Activated CD8-positive, alpha-beta T cell treated with anti-CD3 and anti-CD28 coated beads for 36 hours (primary cell): ENCODE results near the gene KEAP1. TPM values are rescaled to one million over a fixed set of nuclear protein-coding genes. Genes with fewer than 3 reads are reported as not detected.

Source experiments
- ATAC-seq: fragments of 200-7000 bp; cut with Tn5 transposase; one replicate; pipeline ENCODE4 v1.10.0; 2021; ENCODE audit warnings: mild to moderate bottlenecking, moderate library complexity
- CTCF ChIA-PET: fragments of 350-600 bp; sonication (Branson Sonifier 250); formaldehyde crosslinking; loops from one replicate; lab custom pipeline; 2021; ENCODE audit warnings: antibody characterized with exemption; lab: Charles Lee
- POLR2A ChIA-PET: fragments of 350-600 bp; sonication (Branson Sonifier 250); formaldehyde crosslinking; loops from one replicate; lab custom pipeline; 2021; ENCODE audit warnings: antibody characterized with exemption; lab: Charles Lee
- DNase-seq: peaks from one replicate; pipeline ENCODE4 v3.0.0-alpha.2; 2020
- H3K27ac Mint-ChIP-seq: one replicate; pipeline ENCODE4 v1.8.0; 2021; ENCODE audit warnings: mild to moderate bottlenecking, mixed read lengths
- H3K27me3 Mint-ChIP-seq: one replicate; pipeline ENCODE4 v1.8.0; 2021; ENCODE audit warnings: mixed read lengths
- H3K36me3 Mint-ChIP-seq: one replicate; pipeline ENCODE4 v1.8.0; 2021; ENCODE audit warnings: low read depth, mixed read lengths
- H3K4me1 Mint-ChIP-seq: one replicate; pipeline ENCODE4 v1.8.0; 2021; ENCODE audit warnings: low read depth, mixed read lengths
- H3K4me3 Mint-ChIP-seq: one replicate; pipeline ENCODE4 v1.8.0; 2021; ENCODE audit warnings: mild to moderate bottlenecking, moderate library complexity, mixed read lengths
- H3K9me3 Mint-ChIP-seq: one replicate; pipeline ENCODE4 v1.8.0; 2021; ENCODE audit warnings: mixed read lengths
- CTCF ChIP-seq: fragments of 200-600 bp; IDR thresholded peaks from one replicate; pipeline ENCODE4 v1.8.0; 2022; ENCODE audit warnings: antibody characterized with exemption, mild to moderate bottlenecking
- intact Hi-C: fragments of 100-400 bp; cut with micrococcal nuclease; formaldehyde crosslinking; loops from one replicate; pipeline ENCODE4 v1.10.0; 2022
- total RNA-seq, 2 experiments: library from RNA; stranded (reverse); gene quantifications; one replicate each; pipeline ENCODE4 v1.2.3, GENCODE V29; 2021

The KEAP1 gene
- total RNA-seq, 2 experiments from 2014 or later = 44.7 to 55.0 TPM

DNA sequence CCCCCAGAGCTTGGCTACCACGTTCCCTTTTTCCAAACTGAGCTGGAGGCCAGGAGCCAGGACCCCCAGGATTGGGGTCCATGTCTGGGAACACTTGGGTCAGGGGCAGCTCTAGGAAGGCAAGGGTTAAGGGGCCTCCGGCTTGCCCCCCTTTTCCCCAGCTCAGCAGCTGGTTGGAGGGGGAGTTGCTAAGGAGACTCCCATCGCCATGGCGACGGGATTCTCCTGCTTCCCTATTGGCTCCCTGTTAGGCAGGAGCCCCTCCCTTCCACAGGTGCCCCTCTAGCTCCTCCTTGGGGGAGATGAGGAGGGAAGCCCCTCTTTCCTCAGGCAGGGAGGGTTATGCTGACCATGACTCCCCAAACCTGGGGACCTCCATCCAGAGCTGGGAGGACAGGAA lies 48.9 kb downstream of the KEAP1 start:
- no peaks in the 10 kb centered on the region for H3K9me3 Mint-ChIP-seq
- intact Hi-C loops = no loop called here
- ChIA-PET POLR2A (no interaction called here), CTCF (interaction anchor here (0.8 to 2.0 kb wide), 5 partner anchors 11 to 127 kb away, joined by 3 to 9 read pairs (median 3); no protein-coding TSS in a partner anchor)
- ATAC-seq (no peak), DNase-seq (no peak)
- no peak overlapping the region for H3K4me3 Mint-ChIP-seq
- peaks cover 4% of the 10 kb centered on the region for H3K36me3 Mint-ChIP-seq
- no peak for TF ChIP-seq CTCF
- H3K27me3 Mint-ChIP-seq = no peaks in the 10 kb centered on the region
- H3K4me1 Mint-ChIP-seq = peaks cover 6% of the 10 kb centered on the region
- no peak overlapping the region for H3K27ac Mint-ChIP-seq

GRCh38 chr19:10453852-10454251 lies 49.3 kb downstream of the KEAP1 start:
- Mint-ChIP-seq H3K27me3 (no peaks in the 10 kb centered on the region), H3K4me1 (peaks cover 6% of the 10 kb centered on the region), H3K36me3 (peaks cover 6% of the 10 kb centered on the region), H3K27ac (no peak overlapping the region), H3K4me3 (no peak overlapping the region), H3K9me3 (no peaks in the 10 kb centered on the region)
- DNase-seq (no peak), ATAC-seq (no peak)
- ChIA-PET CTCF (interaction anchor here (0.8 to 2.0 kb wide), 3 partner anchors 18 to 127 kb away, joined by 3 to 9 read pairs (median 4); no protein-coding TSS in a partner anchor), POLR2A (no interaction called here)
- intact Hi-C loops = no loop called here
- TF ChIP-seq CTCF = no peak

GRCh38 chr19:10452726-10453618 lies 50.2 kb downstream of the KEAP1 start:
- H3K36me3 Mint-ChIP-seq = peaks cover 10% of the 10 kb centered on the region
- POLR2A ChIA-PET = no interaction called here
- peaks cover 6% of the 10 kb centered on the region for H3K4me1 Mint-ChIP-seq
- H3K27ac Mint-ChIP-seq = no peak overlapping the region
- CTCF ChIA-PET = interaction anchor here (2.0 kb wide), 1 partner anchor 17 kb away, joined by 9 read pairs; no protein-coding TSS in a partner anchor
- intact Hi-C loops = no loop called here
- TF ChIP-seq CTCF = no peak
- no peaks in the 10 kb centered on the region for H3K27me3 Mint-ChIP-seq
- ATAC-seq (no peak), DNase-seq (no peak)
- no peak overlapping the region for H3K4me3 Mint-ChIP-seq
- no peaks in the 10 kb centered on the region for H3K9me3 Mint-ChIP-seq

DNA sequence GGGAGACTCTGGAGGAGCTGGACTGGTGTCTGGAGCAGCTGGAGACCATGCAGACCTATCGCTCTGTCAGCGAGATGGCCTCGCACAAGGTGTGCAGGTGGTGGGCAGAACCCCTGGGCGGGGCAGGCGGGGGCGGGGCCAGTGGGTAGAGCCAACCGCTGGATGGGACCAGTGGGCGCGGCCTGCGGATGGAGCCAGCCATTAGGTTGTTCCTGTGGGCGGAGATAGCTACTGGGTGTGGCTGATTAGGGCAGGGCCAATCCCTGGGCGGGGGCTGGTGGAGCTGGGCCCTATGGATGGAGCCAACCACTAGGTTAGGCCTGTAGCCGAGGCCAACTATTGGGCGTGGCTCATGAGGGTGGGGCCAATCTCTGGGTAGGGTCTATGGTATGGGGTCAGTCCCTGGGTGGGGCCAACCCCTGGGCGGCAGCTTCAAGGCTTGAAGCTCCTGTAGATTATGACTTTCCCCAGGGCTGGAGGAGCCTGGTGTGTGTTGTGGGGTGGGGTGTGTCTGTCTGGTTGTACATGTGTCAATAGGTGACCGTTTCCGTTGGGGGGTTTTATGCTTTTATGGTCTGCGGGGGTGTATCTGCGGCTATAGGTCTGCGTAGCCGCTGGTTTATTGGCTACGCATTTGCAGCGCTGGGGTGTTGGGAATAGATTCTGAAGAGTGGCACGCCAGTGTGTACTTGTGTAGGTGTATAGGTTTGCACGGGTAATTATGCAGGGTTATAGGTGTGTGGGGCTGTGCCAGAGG lies 52.1 kb downstream of the KEAP1 start:
- ChIA-PET POLR2A (interaction anchor here (0.5 kb wide), 1 partner anchor 102 kb away, joined by 3 read pairs; no protein-coding TSS in a partner anchor), CTCF (interaction anchor here (1.0 to 2.0 kb wide), 2 partner anchors 15 to 62 kb away, joined by 3 to 5 read pairs; no protein-coding TSS in a partner anchor)
- DNase-seq = peak; percentile 33
- intact Hi-C loops = no loop called here
- no peaks in the 10 kb centered on the region for H3K9me3 Mint-ChIP-seq
- peak; percentile 65 for ATAC-seq
- no peaks in the 10 kb centered on the region for H3K27me3 Mint-ChIP-seq
- no peak for TF ChIP-seq CTCF
- peaks cover 6% of the 10 kb centered on the region for H3K4me1 Mint-ChIP-seq
- no peak overlapping the region for H3K4me3 Mint-ChIP-seq
- no peak overlapping the region for H3K27ac Mint-ChIP-seq
- peaks cover 10% of the 10 kb centered on the region for H3K36me3 Mint-ChIP-seq
